ENCODE results near the gene CNOT3. TPM values are rescaled to one million over a fixed set of nuclear protein-coding genes. Genes with fewer than 3 reads are reported as not detected.

The CNOT3 gene
- total and polyA plus RNA-seq, 9 of the 15 experiments (the other 6 are each of a cell fraction or from before 2014, with no cell fraction given): 0.27 to 60.4 (median 9.9) TPM

- H3K36me3 ChIP-seq (ENCODE audit: control insufficient read depth, insufficient read depth, low read length): no peaks in the 10 kb centered on the region
- H4K20me1 ChIP-seq (replicated peaks; ENCODE audit: control insufficient read depth, insufficient read depth, low read length): no peaks in the 10 kb centered on the region
- peaks cover 3% of the 10 kb centered on the region; the same call in 1 of the 2 replicates for H3K9me3 ChIP-seq (replicated peaks; ENCODE audit: control insufficient read depth, insufficient read depth, low read depth, low read length)
- no peak for ATAC-seq
- no peak for DNase-seq (ENCODE audit: extremely low read depth in 1 of 4, low spot score in 3 of 4)
- no peak overlapping the region for H3K9ac ChIP-seq (ENCODE audit: insufficient read depth in 1 of 2, low read depth in 2 of 2, low read length in 2 of 2)
- TF ChIP-seq ZBTB40 (IDR thresholded peaks at IDR 0.05): no peak
- TF ChIP-seq ZBTB40 (CRISPR knock-in tag; IDR thresholded peaks at IDR 0.05): no peak
- no peak for TF ChIP-seq HNRNPLL (IDR thresholded peaks at IDR 0.05; ENCODE audit: low read depth, low read length, poor library complexity, severe bottlenecking)
- peak; percentile 19 for TF ChIP-seq RBM25 (IDR thresholded peaks at IDR 0.05; ENCODE audit: low read depth, low read length, severe bottlenecking)
- no peak for TF ChIP-seq MNT (conservative IDR thresholded peaks at IDR 0.05)
- TF ChIP-seq NFYB (IDR thresholded peaks at IDR 0.05; ENCODE audit: extremely low read depth, insufficient read length): peak; percentile 90
- no peak for TF ChIP-seq ZBTB33 (CRISPR knock-in tag; IDR thresholded peaks at IDR 0.05)
- no peak for TF ChIP-seq SMARCC2 (IDR thresholded peaks at IDR 0.05; ENCODE audit: low read depth)
- no peak for FAIRE-seq
- H3K4me1 ChIP-seq (replicated peaks in 1 of 2; ENCODE audit: control insufficient read depth in 2 of 2, insufficient read depth in 2 of 2, low read length in 2 of 2): peaks cover 0 to 21% of the 10 kb centered on the region in 2 experiments; a peak in 3 of 5 replicates
- intact Hi-C loops (cut with micrococcal nuclease): no loop called here
- BruUV-seq (replicated peaks): no TSS peak
- POLR2A ChIA-PET: no interaction called here
- H3K27ac ChIP-seq (ENCODE audit: extremely low read depth, low read depth, low read length): no peak overlapping the region
- in situ Hi-C loops (cut with MboI): no loop called here
- no peaks in the 10 kb centered on the region for H3K79me2 ChIP-seq (ENCODE audit: control insufficient read depth, insufficient read depth, low read length)
- H3K27me3 ChIP-seq (ENCODE audit: control insufficient read depth in 2 of 2, insufficient read depth in 2 of 2, low read length in 2 of 2): peaks cover 0 to 11% of the 10 kb centered on the region in 2 experiments; a peak in 3 of 5 replicates
- WGBS (ENCODE audit: insufficient coverage, low coverage, missing lambda C conversion rate): 46% methylated on average over 15 of the region's 17 CpGs
- H3K4me3 ChIP-seq: no peak overlapping the region
- CTCF ChIA-PET (ENCODE audit: low intra/inter-chr PET ratio): no interaction called here
- no peaks in the 10 kb centered on the region for H3K9me1 ChIP-seq (ENCODE audit: control insufficient read depth, insufficient read depth, low read length)
- H3K4me2 ChIP-seq (ENCODE audit: insufficient read depth, low read length): no peak overlapping the region
- no peak overlapping the region for H2AFZ ChIP-seq (ENCODE audit: low read depth, low read length)
Observed at GRCh38 chr19:54094426-54095000, 43.0 kb upstream of the CNOT3 start.

Measured in K562 (cell line).